ENCODE results near the gene TMEM237. TPM values are rescaled to one million over a fixed set of nuclear protein-coding genes. Genes with fewer than 3 reads are reported as not detected.

Gene TMEM237
- total and polyA plus RNA-seq, 9 donors, result 12.8 to 28.5 (median 24.8) TPM

DNA sequence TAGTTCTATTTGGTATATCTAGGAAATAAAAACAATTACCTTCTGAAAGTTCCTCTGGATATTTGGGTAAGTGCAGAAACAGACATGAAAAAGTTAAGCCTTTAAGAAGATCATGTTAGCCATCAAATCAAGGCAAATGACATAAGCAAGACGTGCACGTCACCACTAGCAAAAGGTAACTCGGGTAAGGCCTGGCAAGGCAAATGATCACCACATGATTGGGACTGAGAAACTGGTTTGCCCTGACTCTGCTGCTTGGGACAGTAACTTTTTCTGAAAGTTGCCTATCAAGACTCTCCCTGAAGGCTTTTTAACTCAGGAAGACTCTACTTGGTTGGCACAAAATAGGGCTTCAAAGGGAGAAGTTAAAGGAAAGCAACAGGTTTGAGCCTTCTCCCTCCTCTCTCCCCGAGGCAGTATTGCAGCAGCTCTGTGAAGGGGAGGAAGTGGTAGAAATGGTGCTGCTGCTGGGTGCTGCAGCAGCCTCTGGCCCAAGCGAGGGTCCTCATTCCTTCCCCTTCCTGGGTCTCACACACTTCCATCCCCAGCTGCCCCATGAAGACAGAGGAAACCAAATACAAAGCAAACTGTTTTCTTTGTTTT, 17.1 kb upstream of the TMEM237 start:
- no peaks in the 10 kb centered on the region for H3K4me1 ChIP-seq (ENCODE audit: insufficient read depth)
- no peak for DNase-seq
- H3K27ac ChIP-seq, result no peak overlapping the region
- H3K4me3 ChIP-seq, result no peak overlapping the region
- TF ChIP-seq CTCF (IDR thresholded peaks at IDR 0.05), result no peak
- TF ChIP-seq EP300 (IDR thresholded peaks at IDR 0.05), result no peak
- no peak for TF ChIP-seq POLR2A (IDR thresholded peaks at IDR 0.05)
- H3K9me3 ChIP-seq, result no peaks in the 10 kb centered on the region
- H3K27me3 ChIP-seq, result no peaks in the 10 kb centered on the region
- no peaks in the 10 kb centered on the region for H3K36me3 ChIP-seq
- intact Hi-C loops (cut with DNase I), result no loop called here
- WGBS, 3 donors, result 65 to 67% (median 66%) methylated on average over 5 of the region's 5 CpGs

GRCh38 chr2:201656740-201657139, 13.4 kb upstream of the TMEM237 start:
- no peaks in the 10 kb centered on the region for H3K36me3 ChIP-seq
- no peaks in the 10 kb centered on the region for H3K9me3 ChIP-seq
- intact Hi-C loops (cut with DNase I), result no loop called here
- WGBS, 3 donors, result 73 to 81% (median 77%) methylated on average over 5 of the region's 5 CpGs
- no peaks in the 10 kb centered on the region for H3K4me1 ChIP-seq (ENCODE audit: insufficient read depth)
- H3K4me3 ChIP-seq, result no peak overlapping the region
- no peak for DNase-seq
- H3K27me3 ChIP-seq, result no peaks in the 10 kb centered on the region
- H3K27ac ChIP-seq, result no peak overlapping the region
- TF ChIP-seq POLR2A (IDR thresholded peaks at IDR 0.05), result no peak
- TF ChIP-seq EP300 (IDR thresholded peaks at IDR 0.05), result no peak

DNA sequence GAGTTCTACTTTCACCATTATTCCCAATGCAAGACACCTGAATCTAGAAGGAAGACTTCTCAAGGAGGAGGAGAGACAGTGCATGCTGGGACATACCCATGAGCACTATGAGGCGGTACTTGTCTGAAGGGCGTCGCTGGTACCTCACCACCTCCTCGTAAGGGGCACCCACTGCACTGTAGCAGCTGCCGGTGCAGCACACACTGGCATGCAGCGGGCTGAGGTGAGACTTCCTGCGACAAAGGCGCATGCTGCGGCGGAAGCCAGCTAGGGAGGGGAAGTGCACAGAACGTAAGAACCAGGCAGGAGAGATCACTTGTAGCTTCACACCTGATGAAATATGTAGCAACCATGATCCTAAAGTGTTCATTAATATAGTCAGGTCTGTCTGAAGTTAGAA, 12.8 kb upstream of the TMEM237 start:
- H3K4me1 ChIP-seq (ENCODE audit: insufficient read depth), result no peaks in the 10 kb centered on the region
- H3K9me3 ChIP-seq, result no peaks in the 10 kb centered on the region
- H3K36me3 ChIP-seq, result no peaks in the 10 kb centered on the region
- intact Hi-C loops (cut with DNase I), result no loop called here
- no peak overlapping the region for H3K4me3 ChIP-seq
- no peak for DNase-seq
- no peak overlapping the region for H3K27ac ChIP-seq
- no peak for TF ChIP-seq EP300 (IDR thresholded peaks at IDR 0.05)
- TF ChIP-seq CTCF (IDR thresholded peaks at IDR 0.05), result no peak
- TF ChIP-seq POLR2A (IDR thresholded peaks at IDR 0.05), result no peak
- 92 to 93% (median 93%) methylated on average over 11 of the region's 11 CpGs for WGBS, 3 donors
- no peaks in the 10 kb centered on the region for H3K27me3 ChIP-seq

DNA sequence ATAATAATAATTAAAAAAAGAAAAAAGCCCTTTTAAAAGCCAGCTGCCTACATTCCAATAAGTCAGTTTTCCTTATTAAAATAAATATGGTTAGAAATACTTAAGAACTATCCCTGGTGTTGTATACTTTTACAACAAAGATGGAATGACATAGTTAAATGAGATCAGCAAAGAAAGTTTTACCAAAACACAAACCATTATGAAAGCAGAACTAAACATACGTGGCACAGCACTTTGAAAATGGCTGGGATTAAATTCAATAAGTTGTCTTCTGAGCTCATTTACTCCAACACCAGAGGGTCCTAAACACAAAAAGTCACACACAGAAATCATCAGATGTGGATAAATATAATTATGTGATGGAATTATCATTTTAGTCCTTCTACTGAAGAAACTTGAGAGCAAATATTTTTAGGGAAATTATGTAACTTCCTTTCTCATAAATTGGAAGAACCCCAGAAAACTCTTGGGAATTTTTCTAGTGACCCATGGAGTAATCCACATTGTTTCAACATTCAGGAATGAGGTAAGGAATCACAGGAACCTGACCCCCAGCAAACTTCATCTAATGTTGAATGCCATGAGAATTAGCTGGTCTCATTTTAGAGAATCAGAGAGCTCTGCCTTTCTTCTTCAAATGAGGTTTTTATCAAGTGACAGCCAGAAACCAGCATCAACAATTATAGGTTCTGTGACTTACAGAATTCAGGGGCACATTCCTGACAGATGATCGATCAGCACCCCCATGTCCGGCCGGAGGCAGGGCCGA, 11.5 kb upstream of the TMEM237 start:
- TF ChIP-seq EP300 (IDR thresholded peaks at IDR 0.05) (no peak), POLR2A (IDR thresholded peaks at IDR 0.05) (no peak), CTCF (IDR thresholded peaks at IDR 0.05) (no peak)
- H3K9me3 ChIP-seq, result no peaks in the 10 kb centered on the region
- no peak overlapping the region for H3K27ac ChIP-seq
- DNase-seq, result no peak
- H3K27me3 ChIP-seq, result no peaks in the 10 kb centered on the region
- H3K4me3 ChIP-seq, result no peak overlapping the region
- H3K36me3 ChIP-seq, result no peaks in the 10 kb centered on the region
- intact Hi-C loops (cut with DNase I), result no loop called here
- no peaks in the 10 kb centered on the region for H3K4me1 ChIP-seq (ENCODE audit: insufficient read depth)
- WGBS, 3 donors, result 73 to 81% (median 80%) methylated on average over 5 of the region's 5 CpGs

DNA sequence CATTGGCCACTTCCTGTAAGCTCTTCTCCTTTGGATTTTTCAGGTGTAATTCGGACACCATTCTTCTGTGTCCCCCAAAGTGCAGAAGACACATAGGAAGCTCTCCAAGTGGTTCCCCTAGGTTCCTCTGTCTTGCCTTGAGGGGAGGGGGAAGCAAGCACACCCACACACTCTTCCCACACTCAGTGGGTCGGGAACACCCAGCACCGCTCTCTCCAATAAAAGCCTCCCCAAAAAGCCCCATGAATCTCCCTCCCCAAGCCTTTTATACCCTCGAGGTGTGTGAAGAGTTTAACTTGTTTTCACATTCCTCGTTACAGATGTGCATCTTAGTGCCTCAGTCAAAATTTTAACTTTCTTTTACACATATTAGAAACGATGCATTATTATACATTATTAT, 9.9 kb upstream of the TMEM237 start:
- no peak overlapping the region for H3K4me3 ChIP-seq
- intact Hi-C loops (cut with DNase I), result no loop called here
- no peaks in the 10 kb centered on the region for H3K27me3 ChIP-seq
- no peaks in the 10 kb centered on the region for H3K36me3 ChIP-seq
- 74 to 86% (median 78%) methylated on average over 6 of the region's 6 CpGs for WGBS, 3 donors
- H3K27ac ChIP-seq, result no peak overlapping the region
- TF ChIP-seq POLR2A (IDR thresholded peaks at IDR 0.05) (no peak), CTCF (IDR thresholded peaks at IDR 0.05) (no peak), EP300 (IDR thresholded peaks at IDR 0.05) (no peak)
- no peak for DNase-seq
- no peaks in the 10 kb centered on the region for H3K4me1 ChIP-seq (ENCODE audit: insufficient read depth)
- H3K9me3 ChIP-seq, result no peaks in the 10 kb centered on the region
